ENCODE results near the gene OSMR. TPM values are rescaled to one million over a fixed set of nuclear protein-coding genes. Genes with fewer than 3 reads are reported as not detected.

The OSMR gene
- total RNA-seq, 1 donor from 2014 or later: 17.4 TPM

DNA sequence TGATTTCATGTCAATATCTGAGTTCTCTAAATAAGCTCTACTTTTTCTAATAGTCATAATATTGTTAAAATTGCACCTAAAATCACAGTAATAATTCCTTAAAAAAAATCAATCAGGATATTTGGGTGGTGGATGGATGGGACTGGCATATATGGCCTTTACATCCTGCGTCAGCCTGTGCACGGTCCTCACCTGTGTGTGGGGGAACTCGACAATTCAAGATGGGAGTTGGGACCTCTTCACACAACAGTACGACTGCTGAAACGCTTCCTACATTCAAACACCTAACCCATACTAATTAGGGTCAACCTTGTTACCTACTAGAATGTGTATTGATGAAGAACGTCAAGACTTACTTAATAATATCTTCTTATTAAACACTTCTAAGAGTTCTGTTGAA, 90.5 kb downstream of the OSMR start:
- H3K9me3 Mint-ChIP-seq (ENCODE audit: unreplicated experiment): no peaks in the 10 kb centered on the region
- no peaks in the 10 kb centered on the region for H3K4me1 Mint-ChIP-seq (ENCODE audit: unreplicated experiment)
- TF ChIP-seq, protein P1, sequence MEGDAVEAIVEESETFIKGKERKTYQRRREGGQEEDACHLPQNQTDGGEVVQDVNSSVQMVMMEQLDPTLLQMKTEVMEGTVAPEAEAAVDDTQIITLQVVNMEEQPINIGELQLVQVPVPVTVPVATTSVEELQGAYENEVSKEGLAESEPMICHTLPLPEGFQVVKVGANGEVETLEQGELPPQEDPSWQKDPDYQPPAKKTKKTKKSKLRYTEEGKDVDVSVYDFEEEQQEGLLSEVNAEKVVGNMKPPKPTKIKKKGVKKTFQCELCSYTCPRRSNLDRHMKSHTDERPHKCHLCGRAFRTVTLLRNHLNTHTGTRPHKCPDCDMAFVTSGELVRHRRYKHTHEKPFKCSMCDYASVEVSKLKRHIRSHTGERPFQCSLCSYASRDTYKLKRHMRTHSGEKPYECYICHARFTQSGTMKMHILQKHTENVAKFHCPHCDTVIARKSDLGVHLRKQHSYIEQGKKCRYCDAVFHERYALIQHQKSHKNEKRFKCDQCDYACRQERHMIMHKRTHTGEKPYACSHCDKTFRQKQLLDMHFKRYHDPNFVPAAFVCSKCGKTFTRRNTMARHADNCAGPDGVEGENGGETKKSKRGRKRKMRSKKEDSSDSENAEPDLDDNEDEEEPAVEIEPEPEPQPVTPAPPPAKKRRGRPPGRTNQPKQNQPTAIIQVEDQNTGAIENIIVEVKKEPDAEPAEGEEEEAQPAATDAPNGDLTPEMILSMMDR (IDR thresholded peaks at IDR 0.05; ENCODE audit: unreplicated experiment): no peak
- no peak overlapping the region for H3K27ac Mint-ChIP-seq (ENCODE audit: unreplicated experiment)
- no peak overlapping the region for H3K4me3 Mint-ChIP-seq (ENCODE audit: unreplicated experiment)
- peaks cover 9% of the 10 kb centered on the region for H3K36me3 Mint-ChIP-seq (ENCODE audit: low read depth, unreplicated experiment)
- DNase-seq (ENCODE audit: low spot score): no peak
- no peaks in the 10 kb centered on the region for H3K27me3 Mint-ChIP-seq (ENCODE audit: unreplicated experiment)

DNA sequence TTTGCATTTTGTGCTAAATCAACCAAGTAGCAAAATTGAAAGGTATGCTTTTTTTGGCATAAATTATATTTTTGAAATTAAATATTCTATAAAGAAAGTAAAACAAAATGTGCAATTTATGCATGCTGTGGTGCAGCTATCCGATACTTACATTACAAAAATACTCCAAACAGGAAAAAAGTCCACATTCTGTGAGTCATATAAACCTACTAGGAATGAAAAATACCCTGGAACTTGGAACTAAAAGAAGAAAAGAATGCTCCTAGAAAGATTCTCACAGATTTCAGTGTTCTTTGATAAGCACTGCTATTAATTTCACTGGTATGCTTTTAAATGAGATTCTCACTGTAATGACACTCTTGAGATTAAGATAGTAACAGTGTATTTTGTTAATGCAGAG, 92.6 kb downstream of the OSMR start:
- no peaks in the 10 kb centered on the region for H3K9me3 Mint-ChIP-seq (ENCODE audit: unreplicated experiment)
- H3K27ac Mint-ChIP-seq (ENCODE audit: unreplicated experiment): no peak overlapping the region
- H3K27me3 Mint-ChIP-seq (ENCODE audit: unreplicated experiment): no peaks in the 10 kb centered on the region
- no peak overlapping the region for H3K4me3 Mint-ChIP-seq (ENCODE audit: unreplicated experiment)
- H3K36me3 Mint-ChIP-seq (ENCODE audit: low read depth, unreplicated experiment): peaks cover 3% of the 10 kb centered on the region
- H3K4me1 Mint-ChIP-seq (ENCODE audit: unreplicated experiment): no peaks in the 10 kb centered on the region
- TF ChIP-seq, protein P1 (IDR thresholded peaks at IDR 0.05; ENCODE audit: unreplicated experiment): no peak
- DNase-seq (ENCODE audit: low spot score): no peak

DNA sequence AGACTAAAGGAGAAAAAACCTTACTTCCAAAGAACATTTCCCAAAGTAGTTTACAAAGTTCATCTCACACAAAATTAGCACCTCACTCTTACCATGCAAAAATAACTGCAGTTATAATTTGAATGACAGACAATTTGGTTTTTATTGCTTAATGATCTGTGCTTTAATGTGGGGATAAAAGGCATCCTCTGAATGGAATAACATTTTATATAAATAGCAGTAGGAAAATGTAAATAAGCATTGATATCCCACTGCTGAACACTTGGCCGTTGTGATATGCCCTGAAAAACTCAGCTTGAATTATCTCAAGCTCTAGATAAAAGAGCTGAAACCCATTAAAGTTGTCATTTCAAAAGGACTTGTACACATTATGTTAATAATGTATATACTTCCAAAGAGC, 93.2 kb downstream of the OSMR start:
- no peak overlapping the region for H3K4me3 Mint-ChIP-seq (ENCODE audit: unreplicated experiment)
- H3K27me3 Mint-ChIP-seq (ENCODE audit: unreplicated experiment): no peaks in the 10 kb centered on the region
- H3K27ac Mint-ChIP-seq (ENCODE audit: unreplicated experiment): no peak overlapping the region

DNA sequence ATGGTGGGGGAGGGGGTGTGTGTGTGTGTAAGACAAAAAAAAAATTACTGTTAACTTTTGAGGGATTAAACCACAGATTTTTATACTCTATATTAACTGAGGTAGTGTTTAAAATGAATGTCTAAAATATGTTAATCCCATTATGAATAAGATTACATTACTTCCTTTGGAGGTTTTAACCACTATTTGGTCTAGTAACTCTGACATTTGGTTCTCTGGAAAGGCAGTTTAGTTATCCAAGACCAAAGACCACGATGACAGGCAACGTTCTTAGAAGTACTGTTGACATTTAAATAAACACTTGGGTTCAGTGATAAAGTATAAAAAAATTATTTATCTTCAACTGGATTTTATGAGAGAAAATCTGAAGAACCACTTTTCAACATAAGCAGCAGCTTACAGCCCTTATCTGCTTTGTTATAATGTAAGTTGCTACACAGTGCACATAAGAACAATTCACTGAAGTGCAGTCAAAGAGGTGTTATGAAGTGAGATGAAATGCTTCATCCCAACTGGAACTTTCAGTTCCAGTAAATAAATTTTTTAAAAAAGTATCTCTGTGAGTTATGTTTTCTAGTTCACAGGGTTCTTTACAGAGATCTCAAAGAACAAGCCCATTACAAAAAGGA, 94.5 kb downstream of the OSMR start:
- Mint-ChIP-seq H3K9me3 (ENCODE audit: unreplicated experiment) (no peaks in the 10 kb centered on the region), H3K27ac (ENCODE audit: unreplicated experiment) (no peak overlapping the region), H3K4me1 (ENCODE audit: unreplicated experiment) (no peaks in the 10 kb centered on the region), H3K4me3 (ENCODE audit: unreplicated experiment) (no peak overlapping the region), H3K36me3 (ENCODE audit: low read depth, unreplicated experiment) (no peaks in the 10 kb centered on the region), H3K27me3 (ENCODE audit: unreplicated experiment) (no peaks in the 10 kb centered on the region)
- no peak for DNase-seq (ENCODE audit: low spot score)
- TF ChIP-seq, protein P1 (IDR thresholded peaks at IDR 0.05; ENCODE audit: unreplicated experiment): no peak

More for the DNA sequence above, 93.2 kb downstream of the OSMR start:
- H3K36me3 Mint-ChIP-seq (ENCODE audit: low read depth, unreplicated experiment): peaks cover 3% of the 10 kb centered on the region
- H3K4me1 Mint-ChIP-seq (ENCODE audit: unreplicated experiment): no peaks in the 10 kb centered on the region
- H3K9me3 Mint-ChIP-seq (ENCODE audit: unreplicated experiment): no peaks in the 10 kb centered on the region
- TF ChIP-seq, protein P1 (IDR thresholded peaks at IDR 0.05; ENCODE audit: unreplicated experiment): no peak
- DNase-seq (ENCODE audit: low spot score): no peak

GRCh38 chr5:38941912-38942311, 96.1 kb downstream of the OSMR start:
- no peak for DNase-seq (ENCODE audit: low spot score)
- Mint-ChIP-seq H3K4me3 (ENCODE audit: unreplicated experiment) (no peak overlapping the region), H3K4me1 (ENCODE audit: unreplicated experiment) (no peaks in the 10 kb centered on the region), H3K36me3 (ENCODE audit: low read depth, unreplicated experiment) (peaks cover 3% of the 10 kb centered on the region), H3K9me3 (ENCODE audit: unreplicated experiment) (no peaks in the 10 kb centered on the region), H3K27me3 (ENCODE audit: unreplicated experiment) (no peaks in the 10 kb centered on the region), H3K27ac (ENCODE audit: unreplicated experiment) (no peak overlapping the region)
- TF ChIP-seq, protein P1 (IDR thresholded peaks at IDR 0.05; ENCODE audit: unreplicated experiment): no peak

Data from endothelial cell (in vitro differentiated cells).